Measurements from ENCODE around the gene KIF18A.

DNA sequence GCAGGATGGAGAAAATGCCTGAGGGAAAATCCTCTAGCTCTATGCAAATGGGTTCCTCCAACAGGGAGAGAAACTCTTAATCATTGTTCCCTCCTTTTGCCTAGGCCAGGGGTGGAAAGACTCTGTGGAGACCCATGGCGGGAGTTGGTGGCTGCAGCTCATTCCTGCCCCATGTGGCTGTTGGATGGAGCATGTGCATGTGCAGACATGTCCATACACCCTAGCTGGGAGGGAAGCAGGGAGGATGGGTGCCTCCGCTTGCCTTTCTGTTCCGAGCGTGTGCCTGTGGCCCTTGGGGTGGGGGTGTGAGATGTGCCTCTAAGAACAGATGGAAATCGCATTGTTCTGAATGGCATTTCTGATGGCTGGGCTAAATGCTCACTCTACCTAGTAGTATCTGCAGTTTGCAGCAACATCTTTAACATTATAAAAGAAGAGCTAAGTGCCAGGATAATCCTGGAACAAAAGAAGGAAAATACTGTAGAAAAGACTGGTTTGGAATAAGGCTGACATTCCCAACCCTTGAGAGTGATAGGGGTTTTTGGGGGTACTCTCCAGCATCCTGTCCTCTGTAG, 32.0 kb upstream of the KIF18A start:
- no peak for TF ChIP-seq EHMT2 (IDR thresholded peaks at IDR 0.05)
- TF ChIP-seq MYC (IDR thresholded peaks at IDR 0.05; ENCODE audit: low read depth, low read length): no peak
- no peak for TF ChIP-seq MYC (CRISPR knock-in tag; IDR thresholded peaks at IDR 0.05; ENCODE audit: borderline replicate concordance, low read depth)
- TF ChIP-seq, protein P1, sequence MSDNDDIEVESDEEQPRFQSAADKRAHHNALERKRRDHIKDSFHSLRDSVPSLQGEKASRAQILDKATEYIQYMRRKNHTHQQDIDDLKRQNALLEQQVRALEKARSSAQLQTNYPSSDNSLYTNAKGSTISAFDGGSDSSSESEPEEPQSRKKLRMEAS (CRISPR knock-in tag; IDR thresholded peaks at IDR 0.05): no peak
- no peak for TF ChIP-seq SP2 (IDR thresholded peaks at IDR 0.05; ENCODE audit: extremely low read depth, low read depth, low read length, poor library complexity, severe bottlenecking)
- TF ChIP-seq POLR2AphosphoS5 (IDR thresholded peaks at IDR 0.05; ENCODE audit: control insufficient read depth, insufficient read depth, low read depth, low read length): no peak
- TF ChIP-seq DNMT1 (IDR thresholded peaks at IDR 0.05): no peak
- TF ChIP-seq ILF3 (IDR thresholded peaks at IDR 0.05; ENCODE audit: borderline replicate concordance): no peak
- TF ChIP-seq YY1 (IDR thresholded peaks at IDR 0.05; ENCODE audit: borderline replicate concordance in 1 of 3, control insufficient read depth in 1 of 3, extremely low read depth in 1 of 3, insufficient read depth in 3 of 3, insufficient read length in 1 of 3, insufficient replicate concordance in 2 of 3, low read depth in 1 of 3, low read length in 2 of 3): no peak
- no peak for TF ChIP-seq NFIX (CRISPR knock-in tag; IDR thresholded peaks at IDR 0.05; ENCODE audit: low read depth)
- TF ChIP-seq EZH2 (IDR thresholded peaks at IDR 0.05; ENCODE audit: borderline replicate concordance, low read depth, low read length): no peak

All from K562 (cell line).